BJ (cell line): ENCODE results near the gene CKAP4. TPM values are rescaled to one million over a fixed set of nuclear protein-coding genes. Genes with fewer than 3 reads are reported as not detected.

ENCODE experiments used
- CTCF ChIA-PET: fragments of 350-600 bp; formaldehyde crosslinking; extraction: SDS; loops from one replicate; lab custom pipeline; 2021; ENCODE audit warnings: antibody characterized with exemption, inconsistent platforms; lab: Yijun Ruan, JAX
- POLR2A ChIA-PET: fragments of 300-600 bp; sonication (Branson Sonifier 250); formaldehyde crosslinking; extraction: SDS; loops from one replicate; lab custom pipeline; 2021; ENCODE audit warnings: antibody characterized with exemption; lab: Charles Lee
- DNase-seq: peaks from one replicate; pipeline ENCODE4 v3.0.0-alpha.2; 2011; ENCODE audit warnings: low read depth
- H3K27me3 ChIP-seq: 2 replicates; pipeline ENCODE4 v1.6.0; 2011; ENCODE audit warnings: low read length; ENCODE audit not compliant: control insufficient read depth, insufficient read depth
- H3K36me3 ChIP-seq: 2 replicates; pipeline ENCODE4 v1.5.1; 2011; ENCODE audit warnings: low read length; ENCODE audit not compliant: control insufficient read depth, insufficient read depth
- H3K4me3 ChIP-seq: 2 replicates; pipeline ENCODE4 v1.5.1; 2011; ENCODE audit warnings: low read depth, mild to moderate bottlenecking, control low read depth, low read length
- CTCF ChIP-seq: IDR thresholded peaks from 2 replicates; pipeline ENCODE4 v1.5.1; 2011; ENCODE audit warnings: low read depth, mild to moderate bottlenecking, control low read depth, inconsistent platforms, low read length, moderate library complexity; ENCODE audit not compliant: insufficient read depth
- polyA plus RNA-seq: library from polyadenylated mRNA; depleted of rRNA; stranded (reverse); fragments of >200 nt; gene quantifications from 2 replicates; pipeline ENCODE4 v1.2.3, GENCODE V29; 2011

CKAP4 gene
- polyA plus RNA-seq, 1 experiment = 315 TPM

- no peak for TF ChIP-seq CTCF
- Histone ChIP-seq H3K36me3 (no peaks in the 10 kb centered on the region), H3K27me3 (peaks cover 2% of the 10 kb centered on the region), H3K4me3 (no peak overlapping the region)
- no peak for DNase-seq
- POLR2A ChIA-PET = no interaction called here
- CTCF ChIA-PET = interaction anchor here (0.5 to 10.1 kb wide), 17 partner anchors 9 to 936 kb away, joined by 3 to 153 read pairs (median 6); partner anchors contain the start of gene POLR3B
Observed at GRCh38 chr12:106281804-106282203, 34.0 kb upstream of the CKAP4 start.

- DNase-seq = no peak
- Histone ChIP-seq H3K36me3 (no peaks in the 10 kb centered on the region), H3K27me3 (peaks cover 2% of the 10 kb centered on the region), H3K4me3 (no peak overlapping the region)
- no peak for TF ChIP-seq CTCF
- ChIA-PET CTCF (interaction anchor here (0.6 to 10.1 kb wide), 13 partner anchors 9 to 935 kb away, joined by 3 to 153 read pairs (median 6); partner anchors contain the start of gene POLR3B), POLR2A (no interaction called here)
Observed at GRCh38 chr12:106281056-106281782, 33.4 kb upstream of the CKAP4 start.

DNA sequence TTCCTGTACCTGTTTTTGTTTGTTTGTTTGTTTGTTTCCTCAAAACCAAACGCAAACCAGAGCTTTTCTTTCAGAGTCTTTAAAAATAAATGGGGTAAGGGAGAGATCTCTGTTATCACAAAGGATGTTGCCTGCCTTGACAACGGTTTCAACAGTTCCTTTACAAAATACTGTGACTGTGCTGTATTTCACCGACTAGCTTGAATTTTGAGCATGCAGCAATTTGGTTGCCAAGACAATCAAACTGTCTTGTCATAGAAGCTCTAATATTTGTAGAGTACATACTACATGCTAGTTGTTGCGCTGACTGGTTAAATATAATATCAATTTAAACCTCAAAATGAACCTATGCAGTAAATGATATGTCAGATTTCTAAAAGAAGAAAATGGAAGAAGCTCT is 32.3 kb upstream of the CKAP4 start:
- H3K4me3 ChIP-seq = no peak overlapping the region
- no peak for DNase-seq
- ChIA-PET POLR2A (no interaction called here), CTCF (interaction anchor here (0.7 to 10.1 kb wide), 2 partner anchors 52 to 1167 kb away, joined by 4 to 153 read pairs; no protein-coding TSS in a partner anchor)
- TF ChIP-seq CTCF = no peak
- H3K27me3 ChIP-seq = peaks cover 2% of the 10 kb centered on the region
- H3K36me3 ChIP-seq = no peaks in the 10 kb centered on the region

GRCh38 chr12:106276032-106276740 is 28.4 kb upstream of the CKAP4 start:
- POLR2A ChIA-PET = interaction anchor here (0.6 kb wide), 1 partner anchor 17 kb away, joined by 3 read pairs; no protein-coding TSS in a partner anchor
- no peak for DNase-seq
- no peaks in the 10 kb centered on the region for H3K27me3 ChIP-seq
- CTCF ChIA-PET = interaction anchor here (0.7 to 2.8 kb wide), 3 partner anchors 25 to 816 kb away, joined by 3 to 10 read pairs (median 3); no protein-coding TSS in a partner anchor
- no peaks in the 10 kb centered on the region for H3K36me3 ChIP-seq
- TF ChIP-seq CTCF = no peak
- H3K4me3 ChIP-seq = no peak overlapping the region

DNA sequence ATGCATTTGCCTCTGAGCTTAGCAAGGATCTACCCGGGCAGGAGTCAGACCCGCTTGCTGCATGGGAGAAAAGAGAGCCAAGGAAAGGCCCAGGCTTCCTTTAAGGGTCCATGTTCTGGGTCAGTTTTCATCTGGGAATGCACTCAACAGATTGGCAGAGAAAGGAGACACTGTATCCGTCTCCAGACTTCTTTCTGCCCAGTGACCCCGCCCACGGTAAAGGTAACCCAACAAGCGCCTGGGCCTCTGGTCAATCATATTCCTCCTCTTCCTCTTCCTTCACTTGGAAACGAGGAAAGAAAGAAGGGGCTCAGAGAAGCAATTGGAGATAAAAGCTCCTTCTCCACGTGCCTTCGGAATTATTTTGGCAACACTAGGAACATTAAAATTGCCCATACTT is 27.6 kb upstream of the CKAP4 start:
- no peak for DNase-seq
- H3K36me3 ChIP-seq = no peaks in the 10 kb centered on the region
- POLR2A ChIA-PET = interaction anchor here (0.6 kb wide), 1 partner anchor 16 kb away, joined by 3 read pairs; no protein-coding TSS in a partner anchor
- CTCF ChIA-PET = interaction anchor here (1.6 to 2.8 kb wide), 2 partner anchors 24 to 48 kb away, joined by 3 to 10 read pairs; no protein-coding TSS in a partner anchor
- no peaks in the 10 kb centered on the region for H3K27me3 ChIP-seq
- TF ChIP-seq CTCF = no peak
- H3K4me3 ChIP-seq = no peak overlapping the region
